Measurements from ENCODE around the gene ADAMTS1.

Gene ADAMTS1

GRCh38 chr21:26818906-26819305 is 26.3 kb downstream of the ADAMTS1 start:
- DNase-seq (ENCODE audit: insufficient read length, low spot score) (no peak), FAIRE-seq (no peak)

GRCh38 chr21:26815197-26815596 is 30.0 kb downstream of the ADAMTS1 start:
- DNase-seq (ENCODE audit: insufficient read length, low spot score) = no peak
- no peak for FAIRE-seq

GRCh38 chr21:26814386-26814785 is 30.8 kb downstream of the ADAMTS1 start:
- DNase-seq (ENCODE audit: insufficient read length, low spot score) = no peak
- FAIRE-seq = no peak

DNA sequence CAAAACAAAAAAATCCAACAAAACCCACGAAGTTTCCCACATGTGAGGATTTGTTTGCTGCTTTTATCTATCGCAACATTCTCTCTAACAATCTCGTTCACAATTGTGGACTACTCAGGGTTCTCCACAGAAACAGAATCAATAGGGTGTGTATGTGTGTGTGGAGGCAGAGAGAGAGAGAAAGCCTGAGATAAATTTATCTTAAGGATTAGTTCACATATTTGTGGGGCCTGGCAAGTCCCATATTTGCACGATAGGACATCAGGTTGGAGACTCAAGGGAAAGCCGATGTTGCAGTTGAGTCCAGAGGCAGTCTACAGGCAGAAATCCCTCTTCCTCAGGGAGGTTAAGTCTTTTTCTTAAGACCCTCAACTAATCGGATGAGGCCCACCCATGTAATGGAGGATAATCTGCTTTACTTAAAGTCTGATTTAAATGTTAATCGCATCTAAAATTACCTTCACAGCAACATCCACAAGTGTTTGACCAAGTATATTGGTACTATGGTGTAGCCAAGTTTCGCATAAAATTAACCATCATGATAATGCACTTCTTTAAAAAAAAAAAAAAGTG is 31.7 kb downstream of the ADAMTS1 start:
- no peak for DNase-seq (ENCODE audit: insufficient read length, low spot score)
- no peak for FAIRE-seq

GRCh38 chr21:26812173-26812572 is 33.0 kb downstream of the ADAMTS1 start:
- FAIRE-seq (no peak), DNase-seq (ENCODE audit: insufficient read length, low spot score) (no peak)

- FAIRE-seq (no peak), DNase-seq (ENCODE audit: insufficient read length, low spot score) (no peak)
Observed at GRCh38 chr21:26811482-26811881, 33.7 kb downstream of the ADAMTS1 start.

DNA sequence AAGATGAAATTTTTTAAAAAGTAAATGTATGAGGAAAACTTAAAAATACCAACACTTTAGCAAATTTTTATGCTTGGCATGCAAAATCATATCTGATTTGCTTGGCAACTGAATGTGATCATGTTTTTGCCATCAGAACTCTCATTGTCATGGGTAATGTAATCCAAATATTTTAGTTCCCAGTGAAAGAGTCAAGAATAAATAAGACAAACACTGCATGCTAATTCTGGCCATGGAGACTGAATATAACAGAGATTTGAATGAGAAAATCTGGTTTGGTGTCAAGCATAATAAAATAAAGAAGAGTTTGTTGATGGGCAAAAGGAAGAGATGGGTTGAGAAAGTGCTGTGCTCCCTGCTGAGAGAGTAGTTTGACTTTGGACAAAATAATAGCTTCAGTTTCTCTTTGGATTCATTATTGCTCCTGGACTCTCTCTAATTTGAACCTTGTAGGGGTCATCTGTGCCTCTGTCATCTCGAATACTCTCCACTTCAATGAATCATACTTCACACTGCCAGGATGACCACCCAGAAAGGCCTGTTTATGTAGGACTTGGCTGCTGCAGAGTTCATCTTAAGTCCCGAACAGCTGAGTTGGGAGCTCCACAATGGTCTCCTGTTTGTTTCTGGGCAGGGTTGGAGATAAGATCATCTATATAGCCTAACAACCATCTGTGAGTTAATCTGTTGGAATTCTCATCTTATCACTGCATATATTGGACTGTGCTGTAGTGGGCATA is 34.4 kb downstream of the ADAMTS1 start:
- no peak for FAIRE-seq
- DNase-seq (ENCODE audit: insufficient read length, low spot score) = no peak

- DNase-seq (ENCODE audit: insufficient read length, low spot score) (no peak), FAIRE-seq (no peak)
Observed at GRCh38 chr21:26810266-26810665, 34.9 kb downstream of the ADAMTS1 start.

- no peak for DNase-seq (ENCODE audit: insufficient read length, low spot score)
- no peak for FAIRE-seq
Observed at GRCh38 chr21:26809745-26810144, 35.5 kb downstream of the ADAMTS1 start.

DNA sequence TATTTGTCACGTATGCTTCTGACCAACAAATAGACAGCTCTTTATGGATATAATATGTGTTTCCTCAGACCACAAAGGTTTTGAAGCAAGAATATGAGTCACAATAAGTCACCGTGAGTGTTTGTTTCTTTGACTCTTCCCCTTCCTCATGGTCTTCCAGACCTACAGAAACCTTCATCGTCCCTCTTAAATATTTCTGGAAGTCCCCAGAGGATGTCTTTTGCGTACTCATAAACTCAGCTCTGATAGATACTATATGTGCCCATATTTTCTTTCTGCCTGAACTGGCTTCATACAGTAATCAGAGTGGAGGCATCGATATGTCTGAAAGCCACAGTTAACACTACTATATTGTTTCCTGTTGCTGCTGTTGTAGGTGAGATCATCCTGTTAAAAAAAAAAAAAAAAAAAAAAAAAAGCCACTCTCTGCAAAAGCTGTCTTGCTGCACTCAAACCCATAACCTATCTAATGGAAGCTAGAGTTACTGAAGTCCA is 38.4 kb downstream of the ADAMTS1 start:
- DNase-seq (ENCODE audit: insufficient read length, low spot score) = no peak
- FAIRE-seq = no peak

DNA sequence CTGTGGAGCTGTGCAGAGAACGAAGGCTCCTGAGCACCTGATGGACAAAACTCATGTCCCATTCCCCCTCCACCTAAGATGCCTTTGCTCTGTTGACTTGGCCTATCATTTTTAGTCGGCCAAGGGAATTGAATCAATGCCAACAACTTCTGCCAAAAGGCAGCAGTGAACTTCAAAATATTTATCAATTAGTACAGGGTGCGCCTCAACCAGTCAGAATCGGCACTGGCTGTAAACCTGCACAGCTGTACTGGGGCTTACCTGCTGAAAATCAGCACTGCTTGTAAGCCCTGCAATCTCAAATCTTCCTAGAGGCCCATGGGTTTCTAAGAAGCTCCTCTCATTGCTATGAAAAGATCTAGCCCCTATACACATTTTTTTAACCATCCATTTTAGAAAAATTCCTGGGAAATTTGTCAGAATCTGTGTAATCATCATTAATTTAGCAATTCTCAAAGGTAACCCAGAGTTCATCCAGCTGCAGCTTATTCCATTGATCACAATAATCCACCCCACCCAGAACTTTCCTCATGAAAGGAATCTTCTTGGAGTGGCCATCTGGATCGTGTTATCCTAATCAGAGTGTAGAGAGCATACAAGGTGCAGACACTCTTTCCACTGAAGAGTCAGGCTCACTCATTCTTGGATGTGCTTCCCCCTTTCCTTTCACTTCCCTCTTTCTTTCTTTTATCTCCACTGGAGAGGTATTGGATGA is 40.2 kb downstream of the ADAMTS1 start:
- FAIRE-seq (no peak), DNase-seq (ENCODE audit: insufficient read length, low spot score) (no peak)

GRCh38 chr21:26801498-26801897 is 43.7 kb downstream of the ADAMTS1 start:
- no peak for DNase-seq (ENCODE audit: insufficient read length, low spot score)

DNA sequence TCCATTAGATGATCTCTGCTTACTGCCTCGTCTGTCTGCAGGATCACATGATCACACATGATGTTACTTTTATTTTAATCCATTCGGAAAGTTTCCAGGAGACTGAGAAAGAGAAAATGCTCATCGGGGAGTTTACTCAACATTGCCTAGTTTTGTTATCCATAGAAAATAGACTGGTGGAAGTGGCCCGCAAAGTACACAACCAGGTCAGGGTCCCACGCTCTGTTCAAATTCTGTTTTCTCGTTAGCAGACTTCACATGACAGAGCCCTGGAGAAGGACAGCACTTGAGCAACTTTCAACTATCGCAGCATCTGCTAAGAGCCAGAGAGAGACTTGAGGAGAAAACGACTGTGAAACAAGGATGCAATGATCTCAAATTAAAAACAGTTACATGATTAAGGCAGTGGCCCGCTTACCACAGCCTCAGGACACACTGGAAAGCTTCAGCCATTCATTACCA is 44.2 kb downstream of the ADAMTS1 start:
- DNase-seq (ENCODE audit: insufficient read length, low spot score) (no peak), FAIRE-seq (no peak)

More at GRCh38 chr21:26801498-26801897, 43.7 kb downstream of the ADAMTS1 start:
- FAIRE-seq = no peak

DNA sequence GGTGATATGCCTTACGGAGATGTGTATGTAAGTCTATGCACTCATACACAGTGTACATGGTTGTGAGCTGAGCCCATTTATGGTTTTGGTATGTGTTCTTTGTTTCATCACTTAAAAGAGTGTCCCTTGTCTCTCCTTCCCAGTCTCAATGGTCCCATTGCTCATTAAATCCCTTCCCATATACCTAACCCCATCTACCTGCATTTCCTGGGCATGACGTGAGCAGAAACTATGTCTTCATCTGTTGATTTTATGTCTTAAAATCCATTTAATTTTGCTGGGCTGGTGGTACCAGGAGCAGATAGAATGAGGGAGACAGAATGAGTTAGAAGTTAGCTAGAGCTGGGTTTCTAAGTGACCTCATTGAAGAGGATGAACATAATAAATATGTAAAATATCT is 44.8 kb downstream of the ADAMTS1 start:
- FAIRE-seq (no peak), DNase-seq (ENCODE audit: insufficient read length, low spot score) (no peak)

DNA sequence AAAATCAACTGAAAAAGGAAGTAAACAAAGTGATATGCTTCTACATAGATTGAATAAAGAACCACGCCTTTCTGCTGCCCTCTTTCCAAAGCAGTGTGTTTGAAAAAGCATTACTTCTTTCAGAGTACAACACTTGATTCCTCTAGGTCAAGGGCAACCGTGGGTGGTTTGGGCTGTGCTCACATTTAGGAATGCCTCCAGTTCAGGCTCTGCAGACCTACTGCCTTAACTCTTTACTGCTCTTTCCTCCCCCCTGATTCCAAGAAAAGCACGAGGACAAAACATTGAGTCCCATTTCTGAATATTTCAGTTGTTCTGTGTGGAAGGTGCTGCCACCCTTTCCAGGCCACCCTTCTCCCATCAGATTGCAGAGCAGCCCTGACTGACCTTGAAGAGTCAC is 45.2 kb downstream of the ADAMTS1 start:
- FAIRE-seq (no peak), DNase-seq (ENCODE audit: insufficient read length, low spot score) (no peak)

GRCh38 chr21:26798856-26799751 is 46.1 kb downstream of the ADAMTS1 start:
- DNase-seq (ENCODE audit: insufficient read length, low spot score) (no peak), FAIRE-seq (no peak)

DNA sequence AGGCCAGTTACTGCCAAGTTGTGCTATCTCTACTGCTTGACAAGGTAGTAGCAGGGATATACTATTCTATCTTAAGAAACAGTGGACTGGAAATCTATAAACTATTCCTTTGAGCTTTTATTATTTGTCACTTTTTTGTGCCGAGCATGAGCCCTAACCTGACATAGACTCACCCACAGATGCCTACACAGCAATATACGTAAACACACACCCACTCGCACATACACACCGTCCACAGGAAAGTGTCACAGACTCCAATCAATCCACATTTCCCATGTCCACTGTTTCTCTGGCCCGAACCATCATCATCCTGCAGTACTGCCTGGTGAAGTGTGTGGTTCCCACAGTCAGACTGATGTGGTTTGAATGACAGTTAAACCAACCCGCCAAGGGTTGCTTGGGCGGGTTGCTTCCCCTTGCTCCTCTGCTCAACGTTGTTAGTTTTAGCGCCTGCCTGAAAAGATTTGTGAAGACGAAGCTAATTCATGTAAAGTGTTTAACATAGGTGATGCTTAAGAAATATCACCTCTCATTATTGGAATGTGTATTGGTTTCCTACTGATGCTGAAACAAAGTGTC is 47.2 kb downstream of the ADAMTS1 start:
- no peak for DNase-seq (ENCODE audit: insufficient read length, low spot score)
- no peak for FAIRE-seq

DNA sequence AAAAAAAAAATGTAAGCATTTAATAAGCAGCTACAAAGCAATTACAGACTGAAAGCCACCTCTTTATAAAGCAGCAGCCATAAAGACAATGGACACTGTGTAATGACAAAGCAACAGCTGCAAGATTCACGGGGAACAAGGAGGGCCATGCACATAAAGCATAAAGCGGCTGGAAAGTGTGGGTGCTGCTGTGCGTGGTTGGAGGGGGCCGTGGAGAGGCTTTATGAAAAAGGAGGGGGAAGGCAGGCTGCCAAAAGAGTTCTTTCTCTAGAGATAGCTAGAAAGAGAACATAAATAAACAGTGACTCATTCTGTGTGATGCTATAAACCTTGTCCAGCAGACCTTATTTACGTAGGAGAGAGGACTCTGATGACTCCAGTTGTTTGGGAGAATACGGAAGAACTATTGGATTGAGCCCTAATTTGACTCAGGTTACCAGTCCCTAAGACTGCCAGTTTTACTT is 49.3 kb downstream of the ADAMTS1 start:
- no peak for FAIRE-seq
- no peak for DNase-seq (ENCODE audit: insufficient read length, low spot score)

GRCh38 chr21:26795412-26795805 is 49.8 kb downstream of the ADAMTS1 start:
- no peak for FAIRE-seq

More at GRCh38 chr21:26795412-26795805, 49.8 kb downstream of the ADAMTS1 start:
- DNase-seq (ENCODE audit: insufficient read length, low spot score) = no peak

Measured in GM19239 (cell line).